ENCODE results near the gene STUM. TPM values are rescaled to one million over a fixed set of nuclear protein-coding genes. Genes with fewer than 3 reads are reported as not detected.

The STUM gene
- total RNA-seq, 1 donor from 2014 or later: 0.08 TPM

DNA sequence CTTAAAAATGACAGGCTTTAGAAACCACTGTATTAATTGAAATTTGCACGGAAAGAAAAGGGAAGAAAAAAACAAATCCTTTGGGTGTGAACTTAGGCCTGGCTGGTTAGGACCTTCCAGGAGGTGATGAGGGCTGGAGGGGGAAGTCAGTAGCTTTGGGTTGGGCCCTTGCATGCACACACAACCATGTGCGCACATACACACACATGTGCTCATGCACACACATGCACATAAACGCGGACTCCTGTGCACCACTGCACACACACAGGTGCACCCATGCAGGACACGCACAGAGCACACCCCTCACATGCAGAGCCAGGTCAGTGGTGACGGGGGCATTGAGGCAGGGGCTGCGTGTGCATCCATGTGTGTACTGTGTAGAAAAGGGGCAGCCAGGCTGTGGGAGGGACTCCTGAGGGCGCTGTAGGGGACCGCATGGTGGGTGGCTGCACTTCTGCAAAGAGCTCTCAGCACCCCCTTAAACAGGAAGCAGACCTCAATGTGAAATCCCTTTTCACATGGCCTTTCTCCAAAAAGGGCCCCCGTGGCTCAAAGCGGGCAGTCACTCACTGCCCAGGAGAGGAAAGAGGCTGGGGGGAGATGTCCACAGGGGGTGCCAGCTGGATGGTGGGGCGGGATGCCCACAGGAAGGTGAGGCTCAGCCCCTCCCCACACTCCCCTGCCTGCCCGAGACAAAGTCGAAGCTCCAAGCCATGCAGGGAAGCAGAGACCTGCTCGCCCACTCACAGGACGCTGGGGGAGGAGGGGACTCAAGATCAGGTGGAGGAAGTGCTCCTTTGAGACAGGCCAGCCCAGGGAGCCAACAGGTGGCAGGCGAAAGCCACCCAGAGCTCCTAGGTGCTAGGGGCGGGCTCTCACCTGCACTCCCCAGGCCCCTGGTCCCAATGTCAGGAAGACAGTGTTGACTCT lies 95.3 kb downstream of the STUM start:
- no peak for TF ChIP-seq CTCF (IDR thresholded peaks at IDR 0.05; ENCODE audit: unreplicated experiment)
- H3K27me3 Mint-ChIP-seq (ENCODE audit: unreplicated experiment): peaks cover 20% of the 10 kb centered on the region
- DNase-seq (ENCODE audit: low spot score): no peak
- peak overlapping the region; percentile 84 for H3K4me3 Mint-ChIP-seq (ENCODE audit: unreplicated experiment)
- peaks cover 48% of the 10 kb centered on the region for H3K36me3 Mint-ChIP-seq (ENCODE audit: low read depth, unreplicated experiment)
- no peaks in the 10 kb centered on the region for H3K9me3 Mint-ChIP-seq (ENCODE audit: unreplicated experiment)
- no peak overlapping the region for H3K27ac Mint-ChIP-seq (ENCODE audit: unreplicated experiment)
- H3K4me1 Mint-ChIP-seq (ENCODE audit: unreplicated experiment): peaks cover 32% of the 10 kb centered on the region

DNA sequence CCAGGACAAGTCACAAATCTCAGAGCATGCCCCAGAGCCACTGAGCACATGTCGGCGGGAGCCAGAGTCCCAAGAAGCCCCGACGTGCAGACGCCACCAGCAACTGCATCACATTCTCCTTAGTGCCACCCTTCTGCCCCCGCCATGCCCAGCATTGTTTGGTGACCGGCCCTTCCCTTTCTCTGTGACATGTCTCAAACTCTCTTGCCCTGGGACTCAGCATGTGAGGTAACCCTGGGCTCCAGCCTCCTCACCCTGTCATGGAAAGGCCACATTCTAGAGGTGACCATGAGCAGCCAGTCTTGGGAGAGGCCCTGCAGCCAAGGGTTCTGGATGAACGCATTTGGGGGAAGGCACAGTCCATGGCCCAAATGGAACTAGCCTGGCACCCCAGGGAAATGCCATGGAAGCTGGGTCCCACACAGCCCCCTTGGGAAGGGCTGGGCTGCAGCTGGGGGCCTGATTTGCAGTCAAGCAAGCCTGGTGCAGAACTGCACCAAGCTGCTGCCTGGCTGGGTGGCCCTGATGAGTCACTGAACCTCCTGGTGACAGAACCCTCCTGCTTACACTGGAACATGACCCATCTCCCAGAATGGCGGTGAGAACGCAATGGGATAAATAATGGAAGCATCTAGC lies 96.1 kb downstream of the STUM start:
- no peak overlapping the region for H3K4me3 Mint-ChIP-seq (ENCODE audit: unreplicated experiment)
- peaks cover 49% of the 10 kb centered on the region for H3K36me3 Mint-ChIP-seq (ENCODE audit: low read depth, unreplicated experiment)
- TF ChIP-seq CTCF (IDR thresholded peaks at IDR 0.05; ENCODE audit: unreplicated experiment): no peak
- peaks cover 38% of the 10 kb centered on the region for H3K4me1 Mint-ChIP-seq (ENCODE audit: unreplicated experiment)
- peaks cover 24% of the 10 kb centered on the region for H3K27me3 Mint-ChIP-seq (ENCODE audit: unreplicated experiment)
- no peaks in the 10 kb centered on the region for H3K9me3 Mint-ChIP-seq (ENCODE audit: unreplicated experiment)
- DNase-seq (ENCODE audit: low spot score): no peak
- no peak overlapping the region for H3K27ac Mint-ChIP-seq (ENCODE audit: unreplicated experiment)

DNA sequence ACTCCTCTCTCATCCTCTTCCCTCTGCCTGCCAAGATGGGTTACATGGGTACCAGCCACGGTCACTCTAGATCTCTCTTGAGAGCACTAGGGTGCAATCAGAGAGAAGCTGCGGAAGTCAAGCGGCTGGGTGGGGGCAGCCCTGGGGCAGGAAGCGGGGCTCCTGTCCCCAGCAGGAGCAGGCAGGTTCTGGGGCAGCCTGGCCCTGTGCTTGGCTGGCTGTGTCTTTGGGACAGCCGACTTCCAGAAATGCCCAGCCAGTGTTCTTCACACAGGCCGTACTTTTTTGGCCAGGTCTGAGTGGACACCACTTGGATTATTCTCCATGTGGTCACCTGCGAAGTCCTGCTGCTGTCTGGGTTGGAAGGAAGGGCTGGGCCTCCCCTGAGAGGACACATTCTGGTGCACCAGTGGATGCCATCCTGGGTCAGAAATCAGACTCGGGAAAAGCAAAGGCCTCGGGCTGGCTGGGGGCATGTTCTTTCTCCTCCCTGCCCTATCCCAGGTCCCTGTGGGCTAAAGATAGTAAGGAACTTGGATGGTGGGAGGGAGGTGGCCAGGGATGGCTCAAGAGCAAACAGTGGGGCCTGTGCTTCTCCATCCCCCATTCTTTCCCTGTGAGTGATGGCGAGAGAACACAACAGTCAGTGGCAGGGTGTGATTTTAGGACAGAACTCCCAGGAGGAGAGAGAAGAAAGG lies 96.9 kb downstream of the STUM start:
- DNase-seq (ENCODE audit: low spot score): no peak
- H3K4me3 Mint-ChIP-seq (ENCODE audit: unreplicated experiment): no peak overlapping the region
- H3K27ac Mint-ChIP-seq (ENCODE audit: unreplicated experiment): no peak overlapping the region
- no peak for TF ChIP-seq CTCF (IDR thresholded peaks at IDR 0.05; ENCODE audit: unreplicated experiment)
- H3K4me1 Mint-ChIP-seq (ENCODE audit: unreplicated experiment): peaks cover 43% of the 10 kb centered on the region
- peaks cover 49% of the 10 kb centered on the region for H3K36me3 Mint-ChIP-seq (ENCODE audit: low read depth, unreplicated experiment)
- no peaks in the 10 kb centered on the region for H3K9me3 Mint-ChIP-seq (ENCODE audit: unreplicated experiment)
- peaks cover 25% of the 10 kb centered on the region for H3K27me3 Mint-ChIP-seq (ENCODE audit: unreplicated experiment)

DNA sequence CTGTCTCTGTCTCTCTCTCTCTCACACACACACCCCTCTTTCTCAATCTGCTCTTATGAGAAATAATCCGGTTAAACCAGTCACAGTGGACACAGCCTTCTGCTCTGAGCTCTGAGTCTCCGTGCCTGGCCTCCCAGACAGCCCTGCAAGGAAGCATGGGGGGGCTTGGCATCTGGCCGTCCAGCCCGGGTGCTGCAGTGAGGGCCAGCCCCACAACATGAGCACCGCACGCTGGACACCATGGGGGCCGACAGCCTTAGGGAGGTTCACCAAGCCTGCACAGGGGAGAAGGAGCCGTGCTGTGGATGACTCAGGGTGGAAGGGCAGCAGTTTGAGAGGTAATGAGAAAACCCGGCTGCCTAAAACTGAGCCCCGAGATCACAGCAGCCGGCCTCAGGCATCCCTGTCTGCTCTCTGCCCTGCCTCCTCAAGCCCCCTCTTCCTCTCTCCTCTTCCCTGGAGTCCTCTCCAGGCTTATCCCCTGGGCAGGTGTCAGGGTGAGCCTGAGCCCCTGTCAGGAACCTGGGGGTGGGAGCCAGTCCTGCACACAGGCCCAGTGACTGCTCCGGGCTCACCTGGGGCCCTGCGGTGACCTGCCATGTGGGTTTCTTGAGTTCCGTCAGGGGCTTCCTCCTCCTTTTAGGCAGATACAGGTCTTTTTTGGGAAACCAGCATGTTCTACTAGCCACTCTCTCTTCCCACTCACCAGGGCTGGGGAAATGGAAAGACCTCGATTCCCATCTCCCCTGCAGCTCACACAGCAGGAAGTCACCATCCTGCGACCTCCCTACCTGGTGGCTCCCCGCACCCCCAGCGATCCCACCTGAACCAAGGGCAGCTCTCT lies 97.7 kb downstream of the STUM start:
- H3K4me1 Mint-ChIP-seq (ENCODE audit: unreplicated experiment): peaks cover 44% of the 10 kb centered on the region
- peaks cover 49% of the 10 kb centered on the region for H3K36me3 Mint-ChIP-seq (ENCODE audit: low read depth, unreplicated experiment)
- no peak for TF ChIP-seq CTCF (IDR thresholded peaks at IDR 0.05; ENCODE audit: unreplicated experiment)
- H3K4me3 Mint-ChIP-seq (ENCODE audit: unreplicated experiment): no peak overlapping the region
- peak overlapping the region; percentile 13 for H3K27ac Mint-ChIP-seq (ENCODE audit: unreplicated experiment)
- H3K9me3 Mint-ChIP-seq (ENCODE audit: unreplicated experiment): no peaks in the 10 kb centered on the region
- DNase-seq (ENCODE audit: low spot score): no peak
- H3K27me3 Mint-ChIP-seq (ENCODE audit: unreplicated experiment): peaks cover 25% of the 10 kb centered on the region

Data from endothelial cell (in vitro differentiated cells).